Measurements from ENCODE around the gene COL5A3. TPM values are rescaled to one million over a fixed set of nuclear protein-coding genes. Genes with fewer than 3 reads are reported as not detected.

Gene COL5A3
- total RNA-seq, 2 donors from 2014 or later = 3.4 to 9.6 TPM

DNA sequence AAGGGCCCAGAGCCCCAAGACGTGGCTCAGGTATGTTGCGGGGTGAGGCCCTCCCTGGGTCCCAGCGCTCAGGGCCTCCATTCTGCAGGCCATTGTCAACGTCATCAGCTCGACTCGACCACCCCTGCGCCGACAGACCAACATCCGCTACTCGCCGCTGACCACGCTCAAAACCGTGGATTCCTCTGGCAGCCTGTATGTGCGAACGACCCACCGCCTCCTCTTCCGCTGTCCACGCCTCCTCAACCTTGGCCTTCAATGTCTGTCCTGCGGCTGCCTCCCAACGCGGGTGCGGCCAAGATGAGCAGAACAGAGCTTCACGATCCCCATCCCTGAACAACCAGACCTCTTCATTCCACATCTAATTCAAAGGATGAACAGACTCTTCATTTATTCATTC lies 11.1 kb upstream of the COL5A3 start:
- no peaks in the 10 kb centered on the region for H3K4me1 ChIP-seq
- no peak for DNase-seq
- no peaks in the 10 kb centered on the region for H3K27me3 ChIP-seq
- H3K9me3 ChIP-seq = no peaks in the 10 kb centered on the region
- H3K36me3 ChIP-seq (replicated peaks in 1 of 2; ENCODE audit: insufficient read depth in 1 of 2, low read depth in 2 of 2) = no peaks in the 10 kb centered on the region
- ATAC-seq = no peak
- TF ChIP-seq POLR2A (IDR thresholded peaks at IDR 0.05) = no peak
- TF ChIP-seq, protein P1, sequence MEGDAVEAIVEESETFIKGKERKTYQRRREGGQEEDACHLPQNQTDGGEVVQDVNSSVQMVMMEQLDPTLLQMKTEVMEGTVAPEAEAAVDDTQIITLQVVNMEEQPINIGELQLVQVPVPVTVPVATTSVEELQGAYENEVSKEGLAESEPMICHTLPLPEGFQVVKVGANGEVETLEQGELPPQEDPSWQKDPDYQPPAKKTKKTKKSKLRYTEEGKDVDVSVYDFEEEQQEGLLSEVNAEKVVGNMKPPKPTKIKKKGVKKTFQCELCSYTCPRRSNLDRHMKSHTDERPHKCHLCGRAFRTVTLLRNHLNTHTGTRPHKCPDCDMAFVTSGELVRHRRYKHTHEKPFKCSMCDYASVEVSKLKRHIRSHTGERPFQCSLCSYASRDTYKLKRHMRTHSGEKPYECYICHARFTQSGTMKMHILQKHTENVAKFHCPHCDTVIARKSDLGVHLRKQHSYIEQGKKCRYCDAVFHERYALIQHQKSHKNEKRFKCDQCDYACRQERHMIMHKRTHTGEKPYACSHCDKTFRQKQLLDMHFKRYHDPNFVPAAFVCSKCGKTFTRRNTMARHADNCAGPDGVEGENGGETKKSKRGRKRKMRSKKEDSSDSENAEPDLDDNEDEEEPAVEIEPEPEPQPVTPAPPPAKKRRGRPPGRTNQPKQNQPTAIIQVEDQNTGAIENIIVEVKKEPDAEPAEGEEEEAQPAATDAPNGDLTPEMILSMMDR (IDR thresholded peaks at IDR 0.05) = no peak
- no peak overlapping the region for H3K4me3 ChIP-seq
- intact Hi-C loops (cut with DNase I) = no loop called here
- WGBS, 2 donors = 82 to 84% methylated on average over 21 to 23 of the region's 23 CpGs
- H3K27ac ChIP-seq = no peak overlapping the region

DNA sequence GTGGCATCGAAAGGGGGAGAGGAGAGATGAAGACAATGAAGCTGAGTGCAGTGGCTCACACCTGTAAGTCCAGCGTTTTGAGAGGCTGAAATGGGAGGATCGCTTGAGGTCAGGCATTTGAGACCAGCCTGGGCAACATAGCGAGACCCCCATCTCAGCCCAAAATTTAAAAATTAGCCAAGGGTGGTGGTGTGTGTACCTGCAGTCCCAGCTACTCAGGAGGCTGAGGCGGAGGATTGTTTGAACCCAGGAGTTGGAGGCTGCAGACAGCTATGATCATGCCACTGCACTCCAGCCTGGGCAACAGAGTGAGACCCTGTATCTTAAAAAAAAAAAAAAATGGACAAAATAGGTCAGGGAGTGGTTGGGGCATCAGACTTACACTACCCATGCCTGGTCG lies 10.5 kb upstream of the COL5A3 start:
- TF ChIP-seq, protein P1 (IDR thresholded peaks at IDR 0.05) = no peak
- no peak for TF ChIP-seq POLR2A (IDR thresholded peaks at IDR 0.05)
- H3K36me3 ChIP-seq (replicated peaks in 1 of 2; ENCODE audit: insufficient read depth in 1 of 2, low read depth in 2 of 2) = no peaks in the 10 kb centered on the region
- DNase-seq (no peak), ATAC-seq (no peak)
- H3K4me3 ChIP-seq = no peak overlapping the region
- intact Hi-C loops (cut with DNase I) = no loop called here
- no peaks in the 10 kb centered on the region for H3K9me3 ChIP-seq
- 68 to 76% methylated on average over 6 of the region's 6 CpGs for WGBS, 2 donors
- no peaks in the 10 kb centered on the region for H3K27me3 ChIP-seq
- no peaks in the 10 kb centered on the region for H3K4me1 ChIP-seq
- no peak overlapping the region for H3K27ac ChIP-seq

DNA sequence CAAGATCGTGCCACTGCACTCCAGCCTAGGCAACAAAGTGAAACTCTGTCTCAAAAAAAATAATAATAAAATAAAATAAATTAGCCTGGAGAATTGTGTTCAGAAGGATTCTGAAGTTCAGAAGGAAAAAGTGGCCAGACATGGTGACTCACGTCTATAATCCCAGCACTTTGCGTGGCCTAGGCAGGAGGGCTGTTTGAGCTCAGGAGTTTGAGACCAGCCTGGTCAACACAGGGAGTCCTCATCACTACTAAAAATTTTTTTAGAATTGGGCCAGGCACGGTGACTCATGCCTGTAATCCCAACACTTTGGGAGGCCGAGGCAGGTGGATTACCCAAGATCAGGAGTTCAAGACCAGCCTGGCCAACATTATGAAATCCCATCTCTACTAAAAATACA lies 8.9 kb upstream of the COL5A3 start:
- ATAC-seq (no peak), DNase-seq (no peak)
- H3K9me3 ChIP-seq = no peaks in the 10 kb centered on the region
- H3K36me3 ChIP-seq (replicated peaks in 1 of 2; ENCODE audit: insufficient read depth in 1 of 2, low read depth in 2 of 2) = no peaks in the 10 kb centered on the region
- WGBS, 2 donors = 76 to 82% methylated on average over 5 of the region's 5 CpGs
- no peak for TF ChIP-seq POLR2A (IDR thresholded peaks at IDR 0.05)
- TF ChIP-seq, protein P1 (IDR thresholded peaks at IDR 0.05) = no peak
- no peak overlapping the region for H3K4me3 ChIP-seq
- H3K27ac ChIP-seq = no peak overlapping the region
- no peaks in the 10 kb centered on the region for H3K4me1 ChIP-seq
- intact Hi-C loops (cut with DNase I) = no loop called here
- no peaks in the 10 kb centered on the region for H3K27me3 ChIP-seq

DNA sequence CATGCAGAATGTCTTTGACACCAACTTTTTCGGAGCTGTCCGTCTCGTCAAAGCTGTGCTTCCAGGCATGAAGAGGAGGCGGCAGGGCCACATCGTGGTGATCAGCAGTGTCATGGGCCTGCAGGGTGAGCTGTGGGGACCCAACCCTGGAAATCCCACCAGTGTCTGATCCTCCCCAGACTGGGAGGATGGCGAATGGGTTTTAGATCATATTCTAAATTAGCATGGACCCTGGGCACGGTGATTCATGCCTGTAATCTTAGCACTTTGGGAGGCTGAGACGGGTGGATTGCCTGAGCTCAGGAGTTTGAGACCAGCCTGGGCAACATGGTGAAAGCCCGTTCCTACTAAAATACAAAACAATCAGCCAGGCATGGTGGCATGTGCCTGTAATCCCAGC lies 8.5 kb upstream of the COL5A3 start:
- ATAC-seq (no peak), DNase-seq (no peak)
- Histone ChIP-seq H3K36me3 (replicated peaks in 1 of 2; ENCODE audit: insufficient read depth in 1 of 2, low read depth in 2 of 2) (no peaks in the 10 kb centered on the region), H3K4me3 (no peak overlapping the region), H3K27me3 (peaks cover 0 to 3% of the 10 kb centered on the region in 2 donors), H3K27ac (no peak overlapping the region), H3K4me1 (no peaks in the 10 kb centered on the region), H3K9me3 (no peaks in the 10 kb centered on the region)
- TF ChIP-seq, protein P1 (IDR thresholded peaks at IDR 0.05) = no peak
- no peak for TF ChIP-seq POLR2A (IDR thresholded peaks at IDR 0.05)
- intact Hi-C loops (cut with DNase I) = no loop called here
- WGBS, 2 donors = 72 to 78% methylated on average over 2 to 9 of the region's 9 CpGs

DNA sequence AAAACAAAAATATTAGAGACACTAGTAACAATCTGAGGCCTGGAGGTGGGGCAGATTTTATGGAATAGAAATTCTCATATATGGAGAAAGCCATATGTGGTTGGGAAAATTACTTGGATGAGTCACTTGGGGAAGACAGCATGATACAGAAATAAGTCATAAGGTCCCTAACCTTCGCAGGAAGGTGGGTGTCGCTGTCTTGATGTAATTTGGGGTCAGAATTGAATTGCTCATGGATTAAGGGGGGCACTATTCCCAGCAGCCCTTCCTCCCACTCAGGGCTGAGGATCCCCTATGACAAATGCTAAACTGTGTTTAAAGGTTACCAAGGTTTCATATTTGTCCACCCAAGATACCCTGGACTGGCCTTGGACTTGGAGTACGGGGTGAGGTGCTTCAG lies 8.0 kb upstream of the COL5A3 start:
- H3K4me1 ChIP-seq = no peaks in the 10 kb centered on the region
- DNase-seq = no peak
- H3K27me3 ChIP-seq = peaks cover 0 to 8% of the 10 kb centered on the region in 2 donors
- H3K36me3 ChIP-seq (replicated peaks in 1 of 2; ENCODE audit: insufficient read depth in 1 of 2, low read depth in 2 of 2) = no peaks in the 10 kb centered on the region
- intact Hi-C loops (cut with DNase I) = no loop called here
- no peak overlapping the region for H3K27ac ChIP-seq
- no peak for TF ChIP-seq POLR2A (IDR thresholded peaks at IDR 0.05)
- TF ChIP-seq, protein P1 (IDR thresholded peaks at IDR 0.05) = no peak
- no peak overlapping the region for H3K4me3 ChIP-seq
- no peaks in the 10 kb centered on the region for H3K9me3 ChIP-seq
- 55 to 63% methylated on average over 3 of the region's 3 CpGs for WGBS, 2 donors
- ATAC-seq = no peak

All from body of pancreas (tissue), 4 donors.